GM12864 (cell line): Measurements from ENCODE around the gene GPSM1.
"Not testable (repeated sequence)": the region's sequence is repeated elsewhere in the genome, so short reads cannot be mapped to it uniquely, and the experiment has no call there.

ENCODE experiments used
- DNase-seq: peaks from one replicate; pipeline ENCODE4 v3.0.0-alpha.2; 2011; ENCODE audit warnings: low read depth
- H3K4me3 ChIP-seq: 2 replicates; pipeline ENCODE4 v1.5.1; 2011; ENCODE audit warnings: mild to moderate bottlenecking, low read depth, low read length, control low read depth
- CTCF ChIP-seq: IDR thresholded peaks from 2 replicates; pipeline ENCODE4 v1.5.1; 2011; ENCODE audit warnings: low read depth, mild to moderate bottlenecking, moderate library complexity, low read length, control low read depth, inconsistent platforms; ENCODE audit errors: missing control alignments

The GPSM1 gene

GRCh38 chr9:136348691-136349090 is 21.4 kb downstream of the GPSM1 start:
- TF ChIP-seq CTCF = no peak
- H3K4me3 ChIP-seq = no peak overlapping the region
- no peak for DNase-seq

- no peak for TF ChIP-seq CTCF
- H3K4me3 ChIP-seq = no peak overlapping the region
- DNase-seq = no peak
Observed at GRCh38 chr9:136349546-136349945, 22.2 kb downstream of the GPSM1 start.

GRCh38 chr9:136351252-136351800 is 24.0 kb downstream of the GPSM1 start:
- no peak overlapping the region for H3K4me3 ChIP-seq
- no peak for TF ChIP-seq CTCF
- no peak for DNase-seq

- not testable (repeated sequence) for H3K4me3 ChIP-seq, DNase-seq
Observed at GRCh38 chr9:136351868-136352267, 24.5 kb downstream of the GPSM1 start.

- DNase-seq = no peak
Observed at GRCh38 chr9:136352682-136353081, 25.3 kb downstream of the GPSM1 start.

GRCh38 chr9:136353088-136353487 is 25.7 kb downstream of the GPSM1 start:
- no peak for TF ChIP-seq CTCF
- DNase-seq = no peak
- H3K4me3 ChIP-seq = no peak overlapping the region

More at GRCh38 chr9:136352682-136353081, 25.3 kb downstream of the GPSM1 start:
- TF ChIP-seq CTCF = no peak
- no peak overlapping the region for H3K4me3 ChIP-seq

- no peak for DNase-seq
- TF ChIP-seq CTCF = no peak
- no peak overlapping the region for H3K4me3 ChIP-seq
Observed at GRCh38 chr9:136353757-136354488, 26.6 kb downstream of the GPSM1 start.
